Mammary epithelial cell (primary cell): ENCODE results near the gene GNAS-AS1.

Experiments used
- CTCF ChIP-seq, 2 donors: IDR thresholded peaks in 1 of 2; conservative IDR thresholded peaks in 1 of 2; 2 replicates each; pipeline ENCODE4 v1.5.1; 2011 to 2012; ENCODE audit warnings: inconsistent platforms in 2 of 2, low read length in 2 of 2, mild to moderate bottlenecking in 2 of 2, control low read depth in 1 of 2, low read depth in 1 of 2; ENCODE audit not compliant: insufficient read depth in 1 of 2; ENCODE audit errors: extremely low read depth in 1 of 2
- EZH2 ChIP-seq: IDR thresholded peaks from 2 replicates; pipeline ENCODE4 v1.6.1; 2012; ENCODE audit warnings: low read length, inconsistent platforms, borderline replicate concordance

- TF ChIP-seq CTCF (conservative IDR thresholded peaks at IDR 0.05 in 1 of 2, IDR thresholded peaks at IDR 0.05 in 1 of 2; ENCODE audit: extremely low read depth in 1 of 2, insufficient read depth in 1 of 2, low read depth in 1 of 2, low read length in 2 of 2) (no peak), EZH2 (no peak)
Measured at GRCh38 chr20:58845706-58846105, 5.0 kb downstream of the GNAS-AS1 start.
